Measurements from ENCODE around the gene BCAR3.
"Not testable (repeated sequence)": the region's sequence is repeated elsewhere in the genome, so short reads cannot be mapped to it uniquely, and the experiment has no call there.

Gene BCAR3

GRCh38 chr1:93576746-93577145 is 104.9 kb downstream of the BCAR3 start:
- DNase-seq (ENCODE audit: low spot score): no peak

- no peak for DNase-seq (ENCODE audit: low spot score)
These were observed 105.3 kb downstream of the BCAR3 start for GRCh38 chr1:93576346-93576745.

GRCh38 chr1:93575621-93576284 is 105.9 kb downstream of the BCAR3 start:
- no peak for DNase-seq (ENCODE audit: low spot score)

- DNase-seq (ENCODE audit: low spot score): no peak
These were observed 106.6 kb downstream of the BCAR3 start for GRCh38 chr1:93574991-93575390.

GRCh38 chr1:93574511-93574910 is 107.1 kb downstream of the BCAR3 start:
- DNase-seq (ENCODE audit: low spot score): no peak

- DNase-seq (ENCODE audit: low spot score): no peak
These were observed 107.6 kb downstream of the BCAR3 start for GRCh38 chr1:93573940-93574469.

GRCh38 chr1:93571623-93572310 is 109.9 kb downstream of the BCAR3 start:
- no peak for DNase-seq (ENCODE audit: low spot score)

GRCh38 chr1:93569489-93569888 is 112.1 kb downstream of the BCAR3 start:
- no peak for DNase-seq (ENCODE audit: low spot score)

- no peak for DNase-seq (ENCODE audit: low spot score)
These were observed 114.2 kb downstream of the BCAR3 start for GRCh38 chr1:93567255-93567918.

GRCh38 chr1:93566227-93566626 is 115.4 kb downstream of the BCAR3 start:
- DNase-seq (ENCODE audit: low spot score): no peak

- DNase-seq (ENCODE audit: low spot score): no peak
These were observed 116.0 kb downstream of the BCAR3 start for GRCh38 chr1:93565496-93566206.

- no peak for DNase-seq (ENCODE audit: low spot score)
These were observed 121.9 kb downstream of the BCAR3 start for GRCh38 chr1:93559695-93560094.

- DNase-seq (ENCODE audit: low spot score): no peak
These were observed 122.6 kb downstream of the BCAR3 start for GRCh38 chr1:93559045-93559444.

GRCh38 chr1:93556291-93556690 is 125.3 kb downstream of the BCAR3 start:
- no peak for DNase-seq (ENCODE audit: low spot score)

- no peak for DNase-seq (ENCODE audit: low spot score)
These were observed 126.5 kb downstream of the BCAR3 start for GRCh38 chr1:93554883-93555872.

GRCh38 chr1:93553886-93554490 is 127.6 kb downstream of the BCAR3 start:
- not testable (repeated sequence) for DNase-seq (ENCODE audit: low spot score)

- peak; percentile 60 for DNase-seq (ENCODE audit: low spot score)
These were observed 128.7 kb downstream of the BCAR3 start for GRCh38 chr1:93552741-93553455.

GRCh38 chr1:93549811-93550210 is 131.8 kb downstream of the BCAR3 start:
- DNase-seq (ENCODE audit: low spot score): no peak

- DNase-seq (ENCODE audit: low spot score): no peak
These were observed 132.5 kb downstream of the BCAR3 start for GRCh38 chr1:93549131-93549530.

Data from SW480 (cell line).